ENCODE data around the gene CLEC3B. TPM values are rescaled to one million over a fixed set of nuclear protein-coding genes. Genes with fewer than 3 reads are reported as not detected.

Gene CLEC3B
- total and polyA plus RNA-seq, 10 of the 15 experiments (the other 5 are each of a cell fraction or from before 2014, with no cell fraction given) = 0.23 TPM; not detected in 9

- no peak overlapping the region for H3K4me3 ChIP-seq
- in situ Hi-C loops (cut with MboI) = no loop called here
- ATAC-seq (no peak; the same call in 2 of the 3 replicates), DNase-seq (ENCODE audit: low read depth, low spot score) (no peak), FAIRE-seq (no peak)
- H4K20me1 ChIP-seq (ENCODE audit: control insufficient read depth, insufficient read depth) = no peaks in the 10 kb centered on the region
- RAD21 ChIA-PET (ENCODE audit: unreplicated experiment) = interaction anchor here (1.4 kb wide), 1 partner anchor 27 kb away, joined by 3 read pairs; no protein-coding TSS in a partner anchor
- POLR2A ChIA-PET = no interaction called here
- no peaks in the 10 kb centered on the region for H3K79me2 ChIP-seq (ENCODE audit: control insufficient read depth, insufficient read depth, low read length)
- H3K27me3 ChIP-seq (replicated peaks in 1 of 2; ENCODE audit: control insufficient read depth in 2 of 2, insufficient read depth in 2 of 2, low read length in 1 of 2) = no peaks in the 10 kb centered on the region
- intact Hi-C loops (cut with micrococcal nuclease; ENCODE audit: unreplicated experiment) = no loop called here
- BruUV-seq (replicated peaks) = no TSS peak
- 38% methylated on average over 3 of the region's 3 CpGs for WGBS (ENCODE audit: insufficient coverage, insufficient replicate concordance, low lambda C conversion rate, missing lambda C conversion rate)
- CTCF ChIA-PET = interaction anchor here (1.0 kb wide), 1 partner anchor 81 kb away, joined by 3 read pairs; no protein-coding TSS in a partner anchor
- H3K9me3 ChIP-seq (replicated peaks; ENCODE audit: control insufficient read depth, insufficient read depth, low read length) = no peaks in the 10 kb centered on the region
- H3K9ac ChIP-seq (ENCODE audit: control insufficient read depth, insufficient read depth, low read length) = no peak overlapping the region
- no peak overlapping the region for H3K4me2 ChIP-seq (ENCODE audit: control insufficient read depth, insufficient read depth)
- SMC1A ChIA-PET (ENCODE audit: uncharacterized antibody, unreplicated experiment) = interaction anchor here (1.8 to 3.0 kb wide), 3 partner anchors 26 to 143 kb away, joined by 6 to 13 read pairs (median 8); no protein-coding TSS in a partner anchor
- H3K27ac ChIP-seq (ENCODE audit: control insufficient read depth, insufficient read depth) = no peak overlapping the region
- TF ChIP-seq LARP7 (IDR thresholded peaks at IDR 0.05) (no peak), RAD51 (IDR thresholded peaks at IDR 0.05) (no peak), USF1 (IDR thresholded peaks at IDR 0.05; ENCODE audit: borderline replicate concordance, extremely low read length, insufficient read depth, low read depth, low read length) (no peak), SIX5 (IDR thresholded peaks at IDR 0.05; ENCODE audit: low read depth, low read length, severe bottlenecking) (no peak), SUPT20H (IDR thresholded peaks at IDR 0.05; ENCODE audit: borderline replicate concordance, control insufficient read depth, low read depth, low read length) (no peak), HSF1 (IDR thresholded peaks at IDR 0.05; ENCODE audit: low read depth, low read length) (no peak), ZZZ3 (IDR thresholded peaks at IDR 0.05; ENCODE audit: control insufficient read depth, insufficient read length, low read depth) (no peak), USF2 (IDR thresholded peaks at IDR 0.05; ENCODE audit: borderline replicate concordance, low read depth, low read length) (no peak), FOXM1 (IDR thresholded peaks at IDR 0.05; ENCODE audit: low read depth, low read length) (no peak), ETV6 (conservative IDR thresholded peaks at IDR 0.05 in 1 of 2, IDR thresholded peaks at IDR 0.05 in 1 of 2; ENCODE audit: borderline replicate concordance in 1 of 2, low read depth in 1 of 2) (no peak), ATF3 (IDR thresholded peaks at IDR 0.05; ENCODE audit: borderline replicate concordance, extremely low read depth, low read depth, low read length) (no peak), BRCA1 (IDR thresholded peaks at IDR 0.05; ENCODE audit: low read depth, low read length) (no peak), SKIL (IDR thresholded peaks at IDR 0.05; ENCODE audit: low read depth, poor library complexity, severe bottlenecking) (no peak), SMAD5 (IDR thresholded peaks at IDR 0.05; ENCODE audit: low read depth) (no peak), CHD4 (IDR thresholded peaks at IDR 0.05) (no peak), IRF5 (IDR thresholded peaks at IDR 0.05; ENCODE audit: borderline replicate concordance) (no peak)
- H3K4me1 ChIP-seq (ENCODE audit: control insufficient read depth, insufficient read depth, low read length) = no peaks in the 10 kb centered on the region
- H3K36me3 ChIP-seq (ENCODE audit: control insufficient read depth in 2 of 2, insufficient read depth in 2 of 2, low read length in 1 of 2) = no peaks in the 10 kb centered on the region
- no peak overlapping the region for H2AFZ ChIP-seq (ENCODE audit: control insufficient read depth, low read depth, low read length)
Observed at GRCh38 chr3:45067941-45068340, 41.8 kb downstream of the CLEC3B start.
